WTC11 (cell line): ENCODE results near the gene TM9SF4. TPM values are rescaled to one million over a fixed set of nuclear protein-coding genes. Genes with fewer than 3 reads are reported as not detected.

Source experiments
- ATAC-seq: fragments of 200-7000 bp; cut with Tn5 transposase; 2 replicates; pipeline ENCODE4 v1.10.0; 2021; ENCODE audit warnings: mild to moderate bottlenecking, moderate library complexity
- CTCF ChIA-PET: fragments of 300-600 bp; sonication (Branson Sonifier 250); formaldehyde crosslinking; loops from one replicate; lab custom pipeline; 2021; ENCODE audit warnings: antibody characterized with exemption; lab: Charles Lee
- POLR2A ChIA-PET: fragments of 350-600 bp; sonication (Branson Sonifier 250); formaldehyde crosslinking; loops from one replicate; lab custom pipeline; 2021; ENCODE audit warnings: antibody characterized with exemption; lab: Charles Lee
- DNase-seq: peaks from one replicate; pipeline ENCODE4 v3.0.0; 2021; ENCODE audit warnings: low spot score
- H3K27ac Mint-ChIP-seq: 2 replicates; pipeline ENCODE4 v1.8.0; 2021; ENCODE audit warnings: mixed read lengths
- H3K27me3 Mint-ChIP-seq: 2 replicates; pipeline ENCODE4 v1.8.0; 2021; ENCODE audit warnings: low read depth, mild to moderate bottlenecking, moderate library complexity, mixed read lengths
- H3K36me3 Mint-ChIP-seq: 2 replicates; pipeline ENCODE4 v1.8.0; 2021; ENCODE audit warnings: mixed read lengths
- H3K4me1 Mint-ChIP-seq: 2 replicates; pipeline ENCODE4 v1.8.0; 2022; ENCODE audit warnings: mixed read lengths
- H3K4me3 Mint-ChIP-seq: 2 replicates; pipeline ENCODE4 v1.8.0; 2021; ENCODE audit warnings: mild to moderate bottlenecking, moderate library complexity, mixed read lengths
- H3K9me3 Mint-ChIP-seq: 2 replicates; pipeline ENCODE4 v1.8.0; 2021; ENCODE audit warnings: mixed read lengths
- ETV6 ChIP-seq: sonication (generic); formaldehyde crosslinking; IDR thresholded peaks from 2 replicates; pipeline ENCODE4 v1.8.1; 2022; ENCODE audit warnings: mild to moderate bottlenecking, missing genetic modification reagents
- FOXJ3 ChIP-seq: sonication (generic); formaldehyde crosslinking; IDR thresholded peaks from 2 replicates; pipeline ENCODE4 v1.9.0; 2021; ENCODE audit warnings: missing genetic modification reagents, mild to moderate bottlenecking, borderline replicate concordance
- FOXK1 ChIP-seq: sonication (generic); formaldehyde crosslinking; IDR thresholded peaks from 2 replicates; pipeline ENCODE4 v1.8.0; 2022; ENCODE audit warnings: mild to moderate bottlenecking, moderate library complexity, missing genetic modification reagents
- GABPB1 ChIP-seq: sonication (generic); formaldehyde crosslinking; IDR thresholded peaks from 2 replicates; pipeline ENCODE4 v1.8.1; 2023; ENCODE audit warnings: mild to moderate bottlenecking, missing genetic modification reagents
- HMGA2 ChIP-seq: fragments of 250-450 bp; sonication (Bioruptor Pico); IDR thresholded peaks from 2 replicates; pipeline ENCODE4 v1.4.0; 2021; ENCODE audit warnings: mild to moderate bottlenecking, moderate library complexity
- IRF2 ChIP-seq: sonication (generic); formaldehyde crosslinking; IDR thresholded peaks from 2 replicates; pipeline ENCODE4 v1.8.0; 2022; ENCODE audit warnings: low read depth, missing genetic modification reagents, borderline replicate concordance
- JUN ChIP-seq: sonication (generic); formaldehyde crosslinking; IDR thresholded peaks from 2 replicates; pipeline ENCODE4 v1.8.0; 2023; ENCODE audit warnings: mild to moderate bottlenecking, missing genetic modification reagents
- MXD4 ChIP-seq: fragments of 250-450 bp; sonication (Bioruptor Pico); IDR thresholded peaks from 2 replicates; pipeline ENCODE4 v1.8.0; 2021; ENCODE audit warnings: mild to moderate bottlenecking, moderate library complexity, borderline replicate concordance
- MYBL2 ChIP-seq: sonication (generic); formaldehyde crosslinking; IDR thresholded peaks from 2 replicates; pipeline ENCODE4 v1.8.1; 2023; ENCODE audit warnings: mild to moderate bottlenecking, moderate library complexity, missing genetic modification reagents
- NFATC4 ChIP-seq: fragments of 250-450 bp; sonication (Bioruptor Pico); IDR thresholded peaks from 2 replicates; pipeline ENCODE4 v1.9.0; 2021; ENCODE audit warnings: mild to moderate bottlenecking
- NFYB ChIP-seq: sonication (generic); formaldehyde crosslinking; conservative IDR thresholded peaks from 2 replicates; pipeline ENCODE4 v1.8.0; 2022; ENCODE audit warnings: low read depth, missing genetic modification reagents
- NR1H2 ChIP-seq: sonication (generic); formaldehyde crosslinking; IDR thresholded peaks from 2 replicates; pipeline ENCODE4 v1.9.0; 2021; ENCODE audit warnings: mild to moderate bottlenecking, moderate library complexity, missing genetic modification reagents
- RELA ChIP-seq: sonication (generic); formaldehyde crosslinking; IDR thresholded peaks from 2 replicates; pipeline ENCODE4 v1.8.1; 2022; ENCODE audit warnings: missing genetic modification reagents, mild to moderate bottlenecking, borderline replicate concordance
- RORB ChIP-seq: fragments of 250-450 bp; sonication (Bioruptor Pico); IDR thresholded peaks from 2 replicates; pipeline ENCODE4 v1.9.0; 2021; ENCODE audit warnings: mild to moderate bottlenecking
- SMAD3 ChIP-seq: sonication (generic); formaldehyde crosslinking; IDR thresholded peaks from 2 replicates; pipeline ENCODE4 v1.8.0; 2022; ENCODE audit warnings: missing genetic modification reagents, mild to moderate bottlenecking, borderline replicate concordance
- TCF7 ChIP-seq: sonication (generic); formaldehyde crosslinking; IDR thresholded peaks from 2 replicates; pipeline ENCODE4 v1.8.0; 2022; ENCODE audit warnings: mild to moderate bottlenecking, low read depth, missing genetic modification reagents, moderate library complexity
- ZNF219 ChIP-seq: sonication (generic); formaldehyde crosslinking; IDR thresholded peaks from 2 replicates; pipeline ENCODE4 v1.8.0; 2023; ENCODE audit warnings: missing genetic modification reagents, mild to moderate bottlenecking, borderline replicate concordance
- ZNF396 ChIP-seq: fragments of 250-450 bp; sonication (Bioruptor Pico); IDR thresholded peaks from 2 replicates; pipeline ENCODE4 v1.8.0; 2021; ENCODE audit warnings: mild to moderate bottlenecking, moderate library complexity, borderline replicate concordance
- ZNF416 ChIP-seq: fragments of 250-450 bp; sonication (Bioruptor Pico); IDR thresholded peaks from 2 replicates; pipeline ENCODE4 v1.9.0; 2021; ENCODE audit warnings: mild to moderate bottlenecking, inconsistent platforms
- total RNA-seq: library from RNA; stranded (reverse); gene quantifications from 3 replicates; pipeline ENCODE4 v1.2.3, GENCODE V29; 2021
- TF ChIP-seq, protein P1 (sequence below): sonication (generic); formaldehyde crosslinking; conservative IDR thresholded peaks from 2 replicates; pipeline ENCODE4 v1.8.1; 2022; ENCODE audit warnings: mild to moderate bottlenecking, missing genetic modification reagents
- TF ChIP-seq, protein P2 (sequence below): sonication (generic); formaldehyde crosslinking; IDR thresholded peaks from 2 replicates; pipeline ENCODE4 v1.8.0; 2022; ENCODE audit warnings: mild to moderate bottlenecking, missing genetic modification reagents
- TF ChIP-seq, protein P3 (sequence below): sonication (generic); formaldehyde crosslinking; IDR thresholded peaks from 2 replicates; pipeline ENCODE4 v1.8.1; 2023; ENCODE audit warnings: mild to moderate bottlenecking, missing genetic modification reagents
- TF ChIP-seq, protein P4 (sequence below): sonication (generic); formaldehyde crosslinking; IDR thresholded peaks from 2 replicates; pipeline ENCODE4 v1.8.1; 2022; ENCODE audit warnings: mild to moderate bottlenecking, missing genetic modification reagents, moderate library complexity, borderline replicate concordance
- TF ChIP-seq, protein P5 (sequence below): fragments of 250-450 bp; sonication (Bioruptor Pico); IDR thresholded peaks from 2 replicates; pipeline ENCODE4 v1.8.0; 2021; ENCODE audit warnings: mild to moderate bottlenecking
- TF ChIP-seq, protein P6 (sequence below): sonication (generic); formaldehyde crosslinking; IDR thresholded peaks from 2 replicates; pipeline ENCODE4 v1.8.1; 2022; ENCODE audit warnings: low read depth, missing genetic modification reagents, borderline replicate concordance

The TM9SF4 gene
- total RNA-seq, 1 experiment from 2014 or later = 44.8 TPM

DNA sequence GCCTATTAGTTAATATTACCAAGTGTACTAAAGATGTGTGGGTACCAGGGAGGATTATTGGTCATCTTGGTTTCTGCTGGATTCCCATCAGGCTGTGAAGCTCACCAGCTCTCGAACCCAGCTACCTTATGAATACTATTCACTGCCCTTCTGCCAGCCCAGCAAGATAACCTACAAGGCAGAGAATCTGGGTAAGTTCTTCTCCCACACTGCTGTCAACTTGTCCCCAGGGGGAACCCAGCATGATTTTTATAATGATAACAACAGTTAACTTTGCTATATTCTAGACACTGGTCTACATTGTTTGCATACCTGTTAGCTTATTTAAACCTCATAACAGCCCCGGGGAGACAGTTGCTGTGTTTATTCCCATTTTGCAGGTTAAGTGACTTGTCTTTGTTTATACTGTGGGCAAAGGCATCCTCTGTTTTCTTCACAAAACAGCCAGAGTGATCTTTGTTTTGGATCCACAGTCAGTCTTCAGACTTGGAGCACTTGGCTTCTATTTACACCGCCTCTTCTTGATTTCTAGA, 26.5 kb downstream of the TM9SF4 start:
- H3K4me3 Mint-ChIP-seq = no peak overlapping the region
- no peak overlapping the region for H3K27ac Mint-ChIP-seq
- no peak for TF ChIP-seq SMAD3 (CRISPR knock-in tag)
- no peak for TF ChIP-seq RELA (CRISPR knock-in tag)
- TF ChIP-seq FOXK1 = no peak
- TF ChIP-seq, protein P1, sequence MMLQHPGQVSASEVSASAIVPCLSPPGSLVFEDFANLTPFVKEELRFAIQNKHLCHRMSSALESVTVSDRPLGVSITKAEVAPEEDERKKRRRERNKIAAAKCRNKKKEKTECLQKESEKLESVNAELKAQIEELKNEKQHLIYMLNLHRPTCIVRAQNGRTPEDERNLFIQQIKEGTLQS = no peak
- no peak for TF ChIP-seq ZNF416 (CRISPR knock-in tag)
- TF ChIP-seq, protein P2, sequence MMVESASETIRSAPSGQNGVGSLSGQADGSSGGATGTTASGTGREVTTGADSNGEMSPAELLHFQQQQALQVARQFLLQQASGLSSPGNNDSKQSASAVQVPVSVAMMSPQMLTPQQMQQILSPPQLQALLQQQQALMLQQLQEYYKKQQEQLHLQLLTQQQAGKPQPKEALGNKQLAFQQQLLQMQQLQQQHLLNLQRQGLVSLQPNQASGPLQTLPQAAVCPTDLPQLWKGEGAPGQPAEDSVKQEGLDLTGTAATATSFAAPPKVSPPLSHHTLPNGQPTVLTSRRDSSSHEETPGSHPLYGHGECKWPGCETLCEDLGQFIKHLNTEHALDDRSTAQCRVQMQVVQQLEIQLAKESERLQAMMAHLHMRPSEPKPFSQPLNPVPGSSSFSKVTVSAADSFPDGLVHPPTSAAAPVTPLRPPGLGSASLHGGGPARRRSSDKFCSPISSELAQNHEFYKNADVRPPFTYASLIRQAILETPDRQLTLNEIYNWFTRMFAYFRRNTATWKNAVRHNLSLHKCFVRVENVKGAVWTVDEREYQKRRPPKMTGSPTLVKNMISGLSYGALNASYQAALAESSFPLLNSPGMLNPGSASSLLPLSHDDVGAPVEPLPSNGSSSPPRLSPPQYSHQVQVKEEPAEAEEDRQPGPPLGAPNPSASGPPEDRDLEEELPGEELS = no peak
- no peak for TF ChIP-seq GABPB1
- no peak for TF ChIP-seq ZNF219 (CRISPR knock-in tag)
- no peak for TF ChIP-seq ETV6 (CRISPR knock-in tag)
- TF ChIP-seq, protein P3, sequence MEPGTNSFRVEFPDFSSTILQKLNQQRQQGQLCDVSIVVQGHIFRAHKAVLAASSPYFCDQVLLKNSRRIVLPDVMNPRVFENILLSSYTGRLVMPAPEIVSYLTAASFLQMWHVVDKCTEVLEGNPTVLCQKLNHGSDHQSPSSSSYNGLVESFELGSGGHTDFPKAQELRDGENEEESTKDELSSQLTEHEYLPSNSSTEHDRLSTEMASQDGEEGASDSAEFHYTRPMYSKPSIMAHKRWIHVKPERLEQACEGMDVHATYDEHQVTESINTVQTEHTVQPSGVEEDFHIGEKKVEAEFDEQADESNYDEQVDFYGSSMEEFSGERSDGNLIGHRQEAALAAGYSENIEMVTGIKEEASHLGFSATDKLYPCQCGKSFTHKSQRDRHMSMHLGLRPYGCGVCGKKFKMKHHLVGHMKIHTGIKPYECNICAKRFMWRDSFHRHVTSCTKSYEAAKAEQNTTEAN = no peak
- no peak for TF ChIP-seq ZNF396
- TF ChIP-seq RORB (CRISPR knock-in tag) = no peak
- TF ChIP-seq, protein P4, sequence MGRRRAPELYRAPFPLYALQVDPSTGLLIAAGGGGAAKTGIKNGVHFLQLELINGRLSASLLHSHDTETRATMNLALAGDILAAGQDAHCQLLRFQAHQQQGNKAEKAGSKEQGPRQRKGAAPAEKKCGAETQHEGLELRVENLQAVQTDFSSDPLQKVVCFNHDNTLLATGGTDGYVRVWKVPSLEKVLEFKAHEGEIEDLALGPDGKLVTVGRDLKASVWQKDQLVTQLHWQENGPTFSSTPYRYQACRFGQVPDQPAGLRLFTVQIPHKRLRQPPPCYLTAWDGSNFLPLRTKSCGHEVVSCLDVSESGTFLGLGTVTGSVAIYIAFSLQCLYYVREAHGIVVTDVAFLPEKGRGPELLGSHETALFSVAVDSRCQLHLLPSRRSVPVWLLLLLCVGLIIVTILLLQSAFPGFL = no peak
- no peak for TF ChIP-seq IRF2 (CRISPR knock-in tag)
- TF ChIP-seq, protein P5, sequence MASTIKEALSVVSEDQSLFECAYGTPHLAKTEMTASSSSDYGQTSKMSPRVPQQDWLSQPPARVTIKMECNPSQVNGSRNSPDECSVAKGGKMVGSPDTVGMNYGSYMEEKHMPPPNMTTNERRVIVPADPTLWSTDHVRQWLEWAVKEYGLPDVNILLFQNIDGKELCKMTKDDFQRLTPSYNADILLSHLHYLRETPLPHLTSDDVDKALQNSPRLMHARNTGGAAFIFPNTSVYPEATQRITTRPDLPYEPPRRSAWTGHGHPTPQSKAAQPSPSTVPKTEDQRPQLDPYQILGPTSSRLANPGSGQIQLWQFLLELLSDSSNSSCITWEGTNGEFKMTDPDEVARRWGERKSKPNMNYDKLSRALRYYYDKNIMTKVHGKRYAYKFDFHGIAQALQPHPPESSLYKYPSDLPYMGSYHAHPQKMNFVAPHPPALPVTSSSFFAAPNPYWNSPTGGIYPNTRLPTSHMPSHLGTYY (CRISPR knock-in tag) = no peak
- CTCF ChIA-PET = interaction anchor here (1.1 kb wide), 1 partner anchor 303 kb away, joined by 3 read pairs; no protein-coding TSS in a partner anchor
- peaks cover 5% of the 10 kb centered on the region; the same call in 1 of the 2 replicates for H3K4me1 Mint-ChIP-seq
- ATAC-seq = no peak
- POLR2A ChIA-PET = no interaction called here
- peaks cover 38% of the 10 kb centered on the region for H3K36me3 Mint-ChIP-seq
- H3K9me3 Mint-ChIP-seq = no peaks in the 10 kb centered on the region
- DNase-seq = no peak
- H3K27me3 Mint-ChIP-seq = no peaks in the 10 kb centered on the region

DNA sequence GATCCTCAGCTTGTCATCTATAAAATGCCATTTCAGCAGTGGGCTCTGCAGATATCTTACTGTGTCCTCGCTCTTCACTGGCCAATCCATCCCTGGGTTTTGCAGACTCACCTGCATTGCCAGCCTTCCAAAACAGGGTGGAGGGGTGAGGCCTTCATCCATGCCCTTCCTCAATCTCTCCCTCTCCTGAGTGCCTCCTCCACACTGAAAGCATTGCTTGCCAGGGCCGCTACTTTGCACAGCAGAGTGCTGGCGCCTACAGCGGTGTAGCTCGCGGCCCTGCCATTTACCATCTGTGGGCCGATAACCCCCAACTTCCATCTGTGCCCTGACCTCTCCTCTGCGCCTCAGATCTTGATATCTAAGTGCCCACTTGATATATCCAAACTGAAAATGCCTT, 29.4 kb downstream of the TM9SF4 start:
- Mint-ChIP-seq H3K9me3 (no peaks in the 10 kb centered on the region), H3K4me1 (no peaks in the 10 kb centered on the region), H3K4me3 (no peak overlapping the region), H3K27me3 (no peaks in the 10 kb centered on the region), H3K36me3 (peaks cover 60% of the 10 kb centered on the region), H3K27ac (no peak overlapping the region)
- ChIA-PET POLR2A (no interaction called here), CTCF (no interaction called here)
- ATAC-seq (no peak), DNase-seq (no peak)
- TF ChIP-seq HMGA2 (CRISPR knock-in tag) (no peak), RELA (CRISPR knock-in tag) (no peak), NFATC4 (CRISPR knock-in tag) (no peak), MXD4 (CRISPR knock-in tag) (no peak), FOXJ3 (CRISPR knock-in tag) (no peak), NFYB (CRISPR knock-in tag) (no peak), ZNF416 (CRISPR knock-in tag) (no peak), JUN (CRISPR knock-in tag) (no peak), MYBL2 (no peak), NR1H2 (no peak), TCF7 (no peak)
- TF ChIP-seq, protein P1 = no peak
- TF ChIP-seq, protein P5 (CRISPR knock-in tag) = no peak
- TF ChIP-seq, protein P4 = no peak
- TF ChIP-seq, protein P6, sequence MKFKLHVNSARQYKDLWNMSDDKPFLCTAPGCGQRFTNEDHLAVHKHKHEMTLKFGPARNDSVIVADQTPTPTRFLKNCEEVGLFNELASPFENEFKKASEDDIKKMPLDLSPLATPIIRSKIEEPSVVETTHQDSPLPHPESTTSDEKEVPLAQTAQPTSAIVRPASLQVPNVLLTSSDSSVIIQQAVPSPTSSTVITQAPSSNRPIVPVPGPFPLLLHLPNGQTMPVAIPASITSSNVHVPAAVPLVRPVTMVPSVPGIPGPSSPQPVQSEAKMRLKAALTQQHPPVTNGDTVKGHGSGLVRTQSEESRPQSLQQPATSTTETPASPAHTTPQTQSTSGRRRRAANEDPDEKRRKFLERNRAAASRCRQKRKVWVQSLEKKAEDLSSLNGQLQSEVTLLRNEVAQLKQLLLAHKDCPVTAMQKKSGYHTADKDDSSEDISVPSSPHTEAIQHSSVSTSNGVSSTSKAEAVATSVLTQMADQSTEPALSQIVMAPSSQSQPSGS (CRISPR knock-in tag) = no peak
